AG08395 (cell line): ENCODE data around the gene VWC2L.
A peak's percentile ranks its signal among the peaks of the same experiment; 100 is the strongest.

Experiments used
- DNase-seq: peaks from one replicate; pipeline ENCODE4 v3.0.0; 2012; ENCODE audit warnings: mixed read lengths, low spot score

Gene VWC2L

GRCh38 chr2:214469728-214470127, 58.9 kb downstream of the VWC2L start:
- no peak for DNase-seq

DNA sequence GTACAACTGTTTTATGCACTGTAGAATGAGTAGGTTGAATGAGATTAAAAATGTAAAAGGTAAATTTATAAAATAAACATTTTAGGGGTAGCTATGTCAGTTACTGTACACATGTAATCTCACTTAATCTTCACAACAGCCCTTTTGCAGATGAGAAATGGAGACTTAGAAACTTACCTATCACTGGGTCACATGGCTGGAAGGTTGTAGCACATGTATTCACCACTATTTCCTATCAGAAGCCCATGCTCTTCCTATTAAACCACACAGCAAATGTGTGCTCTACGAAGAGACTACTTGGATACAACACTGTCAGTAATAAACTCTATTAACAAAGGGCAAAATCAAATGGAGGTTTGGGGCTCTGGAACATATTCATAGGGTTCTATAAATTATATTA, 60.5 kb downstream of the VWC2L start:
- no peak for DNase-seq

GRCh38 chr2:214471990-214472389, 61.1 kb downstream of the VWC2L start:
- no peak for DNase-seq

- DNase-seq, result no peak
Observed at GRCh38 chr2:214477305-214477704, 66.5 kb downstream of the VWC2L start.

DNA sequence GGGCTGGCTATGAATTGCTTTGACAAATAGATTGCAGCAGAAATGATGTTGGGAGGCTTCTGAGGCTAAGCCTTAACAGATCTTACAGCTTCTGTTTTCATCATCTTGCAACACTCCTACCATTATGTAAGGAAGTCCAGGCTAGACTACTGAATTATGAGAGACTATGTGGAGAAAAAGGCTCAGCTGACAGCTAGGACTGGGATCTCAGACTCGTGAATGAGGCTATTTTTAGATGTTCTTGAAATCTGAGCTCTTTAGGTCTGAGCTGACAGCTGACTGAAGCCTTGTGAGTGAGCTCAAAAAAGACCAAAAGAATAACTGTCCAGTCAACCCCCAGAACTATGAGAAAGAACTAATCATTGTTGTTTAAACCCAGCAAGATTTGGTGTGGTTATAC, 70.3 kb downstream of the VWC2L start:
- DNase-seq, result no peak

GRCh38 chr2:214482728-214483127, 71.9 kb downstream of the VWC2L start:
- DNase-seq, result no peak

GRCh38 chr2:214484239-214484638, 73.4 kb downstream of the VWC2L start:
- no peak for DNase-seq

GRCh38 chr2:214484701-214485100, 73.8 kb downstream of the VWC2L start:
- DNase-seq, result no peak

GRCh38 chr2:214489181-214489580, 78.3 kb downstream of the VWC2L start:
- no peak for DNase-seq

GRCh38 chr2:214489702-214490101, 78.8 kb downstream of the VWC2L start:
- no peak for DNase-seq

GRCh38 chr2:214492152-214492551, 81.3 kb downstream of the VWC2L start:
- no peak for DNase-seq

GRCh38 chr2:214492608-214493007, 81.8 kb downstream of the VWC2L start:
- no peak for DNase-seq

GRCh38 chr2:214497489-214497888, 86.6 kb downstream of the VWC2L start:
- DNase-seq, result no peak

- no peak for DNase-seq
Observed at GRCh38 chr2:214503568-214503967, 92.7 kb downstream of the VWC2L start.

DNA sequence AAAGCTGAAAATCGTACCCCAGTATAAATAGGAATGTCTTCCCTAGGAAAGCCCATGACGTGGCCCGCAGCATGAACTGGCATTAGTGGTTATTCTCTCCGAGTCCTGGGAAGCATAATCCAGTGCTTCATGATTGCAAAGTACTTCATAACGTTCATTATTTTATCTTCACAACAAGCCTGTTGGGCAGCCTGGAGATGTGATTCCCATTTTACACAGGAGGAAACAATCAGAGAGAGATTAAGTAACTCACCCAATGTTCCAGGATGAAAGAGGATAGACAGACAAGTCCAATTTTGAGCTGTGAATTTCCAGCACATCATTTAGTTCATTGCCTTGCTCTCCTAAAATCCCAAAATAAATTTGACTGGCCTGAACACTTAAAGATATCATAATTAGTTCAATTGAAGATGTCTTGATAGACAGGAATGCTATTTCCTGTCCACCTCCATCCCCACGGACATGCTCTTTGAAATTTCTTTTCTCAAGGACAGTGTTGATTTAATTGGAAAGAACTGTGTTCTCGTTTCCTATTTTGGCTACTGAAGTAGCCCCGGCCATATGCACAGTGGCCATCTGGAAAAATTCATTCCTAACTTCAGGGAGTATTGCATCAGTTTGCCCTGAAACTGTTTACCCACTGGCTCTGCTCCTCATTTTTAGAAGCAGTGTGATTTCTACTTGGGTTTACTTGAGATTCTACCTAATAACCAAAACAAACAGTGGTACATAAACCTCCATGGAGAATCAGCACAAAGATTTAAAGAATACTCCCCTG, 93.9 kb downstream of the VWC2L start:
- DNase-seq, result no peak

- no peak for DNase-seq
Observed at GRCh38 chr2:214507032-214507431, 96.2 kb downstream of the VWC2L start.

- no peak for DNase-seq
Observed at GRCh38 chr2:214514704-214515103, 103.8 kb downstream of the VWC2L start.

DNA sequence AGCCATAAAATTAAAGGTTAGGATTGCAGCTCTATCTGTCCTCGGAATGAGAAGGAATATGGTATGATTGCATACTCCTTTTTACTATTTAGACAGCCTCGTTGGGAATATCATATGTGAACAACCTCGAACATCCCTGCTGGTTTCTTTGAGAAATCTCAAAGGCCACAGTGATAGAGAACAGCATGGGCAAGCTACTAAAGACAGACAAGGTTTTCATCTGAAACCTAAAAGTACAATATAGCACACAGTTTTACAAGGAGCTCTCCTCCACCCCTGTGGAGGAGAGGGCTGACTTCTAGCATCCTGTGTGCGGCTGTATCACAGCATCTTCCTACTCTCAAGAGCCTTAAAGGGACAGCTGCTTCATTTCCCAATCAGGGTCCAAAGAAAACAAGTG, 104.3 kb downstream of the VWC2L start:
- no peak for DNase-seq

- DNase-seq, result no peak
Observed at GRCh38 chr2:214519258-214519818, 108.5 kb downstream of the VWC2L start.

DNA sequence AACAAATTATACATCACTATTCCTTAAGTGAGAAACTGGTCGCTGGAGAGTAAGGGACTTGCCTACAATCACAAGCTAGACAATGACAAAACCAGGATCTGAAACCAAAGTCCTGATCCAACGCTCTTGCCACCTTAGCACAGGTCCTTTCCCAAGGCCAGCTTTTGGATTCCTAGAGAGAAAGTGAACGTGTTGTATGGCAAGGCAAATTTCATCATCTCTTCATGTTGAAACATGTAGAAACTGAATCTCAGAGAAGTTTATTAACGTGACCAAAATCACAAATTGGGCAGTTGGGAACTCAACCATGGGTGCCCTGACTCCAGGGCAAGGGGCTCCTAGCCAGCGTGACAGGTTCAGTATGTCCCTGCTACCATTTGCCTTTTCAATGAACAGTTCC, 118.2 kb downstream of the VWC2L start:
- no peak for DNase-seq

DNA sequence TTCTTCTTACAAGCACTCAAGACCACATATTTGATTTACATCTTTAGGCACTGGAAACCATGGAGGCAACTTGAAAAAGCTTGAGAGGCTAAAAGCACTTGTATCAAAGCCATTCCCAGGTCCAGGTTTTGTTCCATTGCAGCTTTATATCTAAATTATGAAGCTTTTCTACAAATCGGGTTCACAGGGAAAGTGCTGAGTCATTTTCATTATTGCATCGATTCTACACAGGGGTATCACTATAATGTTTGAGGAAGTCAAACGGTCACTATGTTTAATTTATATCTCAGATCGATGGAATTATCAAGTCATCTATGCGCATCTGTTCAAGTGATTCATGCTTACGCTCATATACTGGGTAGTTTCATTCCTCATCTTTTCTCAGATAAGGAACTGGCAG, 118.7 kb downstream of the VWC2L start:
- no peak for DNase-seq

GRCh38 chr2:214533541-214533940, 122.7 kb downstream of the VWC2L start:
- DNase-seq, result peak; percentile 4

- no peak for DNase-seq
Observed at GRCh38 chr2:214536625-214537024, 125.8 kb downstream of the VWC2L start.

DNA sequence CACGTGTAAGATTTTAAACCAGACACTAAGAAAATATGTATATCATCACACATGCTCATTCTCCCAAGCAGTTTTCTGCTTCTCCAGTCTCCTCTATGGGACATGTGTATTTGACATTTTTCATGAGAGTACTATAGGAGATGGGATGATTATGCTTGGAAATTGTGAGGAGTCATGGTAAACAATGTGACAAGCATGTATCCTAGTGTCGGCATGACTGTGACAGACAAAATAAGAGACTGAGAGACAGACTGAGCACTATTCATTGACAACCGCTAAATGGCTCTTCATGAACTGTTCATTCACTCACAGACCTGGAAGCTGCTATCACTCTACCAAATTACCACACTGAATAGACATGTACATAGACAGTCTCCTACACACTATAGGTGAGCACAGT, 127.1 kb downstream of the VWC2L start:
- no peak for DNase-seq
